GM18520 (cell line): ENCODE data around the gene WAS.
A peak's percentile ranks its signal among the peaks of the same experiment; 100 is the strongest.
"Not testable (repeated sequence)": the region's sequence is repeated elsewhere in the genome, so short reads cannot be mapped to it uniquely, and the experiment has no call there.

Experiments
- ATAC-seq: cut with Tn5 transposase; IDR thresholded peaks from one replicate; pipeline ENCODE4 v1.9.1; 2021; ENCODE audit not compliant: unreplicated experiment

WAS gene

DNA sequence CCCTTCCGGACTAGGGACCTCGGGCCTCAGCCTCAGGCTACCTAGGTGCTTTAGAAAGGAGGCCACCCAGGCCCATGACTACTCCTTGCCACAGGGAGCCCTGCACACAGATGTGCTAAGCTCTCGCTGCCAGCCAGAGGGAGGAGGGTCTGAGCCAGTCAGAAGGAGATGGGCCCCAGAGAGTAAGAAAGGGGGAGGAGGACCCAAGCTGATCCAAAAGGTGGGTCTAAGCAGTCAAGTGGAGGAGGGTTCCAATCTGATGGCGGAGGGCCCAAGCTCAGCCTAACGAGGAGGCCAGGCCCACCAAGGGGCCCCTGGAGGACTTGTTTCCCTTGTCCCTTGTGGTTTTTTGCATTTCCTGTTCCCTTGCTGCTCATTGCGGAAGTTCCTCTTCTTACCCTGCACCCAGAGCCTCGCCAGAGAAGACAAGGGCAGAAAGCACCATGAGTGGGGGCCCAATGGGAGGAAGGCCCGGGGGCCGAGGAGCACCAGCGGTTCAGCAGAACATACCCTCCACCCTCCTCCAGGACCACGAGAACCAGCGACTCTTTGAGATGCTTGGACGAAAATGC lies at the start of gene WAS:
TSS of gene WAS (plus strand) at position 389 of the 572 bp plus-strand sequence. CDS start at position 444, 55 bp downstream.
- no peak for ATAC-seq

DNA sequence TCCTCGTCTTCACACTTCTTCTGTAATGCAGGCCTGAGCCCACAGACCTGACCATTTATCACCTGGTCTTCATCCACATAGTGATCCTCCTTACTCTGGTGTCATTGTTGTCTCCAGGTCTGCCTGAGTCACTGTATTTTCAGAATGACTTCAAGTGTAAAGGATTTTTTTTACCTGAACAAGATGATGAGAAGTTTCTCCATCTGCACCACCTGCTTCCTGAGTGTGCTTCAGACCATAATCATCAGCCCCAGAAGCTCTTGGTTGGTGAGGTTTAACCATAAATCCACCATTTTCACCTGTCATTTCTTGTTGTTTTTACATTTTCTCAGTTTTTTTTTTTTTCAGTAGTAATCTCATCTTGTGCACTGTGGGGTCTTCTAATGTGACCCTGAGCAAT lies 47.3 kb upstream of the WAS start:
- ATAC-seq = no peak

DNA sequence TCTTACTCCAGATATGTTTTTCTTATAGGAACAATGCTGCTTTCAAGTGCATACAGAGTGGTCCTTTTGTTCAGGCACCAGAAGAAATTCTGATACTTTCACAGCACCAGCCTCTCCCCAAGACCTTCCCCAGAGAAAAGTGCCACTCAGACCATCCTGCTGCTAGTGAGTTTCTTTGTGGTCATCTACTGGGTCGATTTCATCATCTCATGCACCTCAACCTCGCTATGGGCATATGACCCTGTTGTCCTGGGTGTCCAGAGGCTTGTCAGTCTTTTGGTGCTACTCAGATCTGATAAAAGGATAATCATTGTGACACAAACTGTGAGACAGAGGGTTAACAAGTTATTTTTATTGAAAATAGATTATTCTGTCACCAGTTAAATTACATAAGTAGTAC lies 46.8 kb upstream of the WAS start:
- no peak for ATAC-seq

DNA sequence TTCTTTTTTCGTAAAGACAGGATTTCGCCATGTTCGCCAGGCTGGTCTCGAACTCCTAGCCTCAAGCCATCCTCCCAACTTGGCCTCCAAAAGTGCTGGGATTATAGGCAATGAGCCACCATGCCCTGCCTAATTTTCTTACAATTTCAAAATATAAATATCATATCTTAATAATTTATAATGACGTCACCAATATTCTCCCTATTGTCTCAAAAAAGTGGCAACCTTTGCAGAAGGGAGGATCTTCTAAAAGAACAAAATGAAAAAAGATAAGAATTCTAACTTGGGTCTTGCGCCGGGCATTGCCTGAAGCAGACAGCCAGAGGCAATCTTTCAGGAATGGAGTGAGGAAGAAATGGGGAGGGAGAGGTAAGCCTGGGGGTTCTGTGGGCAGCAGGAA lies 37.9 kb upstream of the WAS start:
- no peak for ATAC-seq

DNA sequence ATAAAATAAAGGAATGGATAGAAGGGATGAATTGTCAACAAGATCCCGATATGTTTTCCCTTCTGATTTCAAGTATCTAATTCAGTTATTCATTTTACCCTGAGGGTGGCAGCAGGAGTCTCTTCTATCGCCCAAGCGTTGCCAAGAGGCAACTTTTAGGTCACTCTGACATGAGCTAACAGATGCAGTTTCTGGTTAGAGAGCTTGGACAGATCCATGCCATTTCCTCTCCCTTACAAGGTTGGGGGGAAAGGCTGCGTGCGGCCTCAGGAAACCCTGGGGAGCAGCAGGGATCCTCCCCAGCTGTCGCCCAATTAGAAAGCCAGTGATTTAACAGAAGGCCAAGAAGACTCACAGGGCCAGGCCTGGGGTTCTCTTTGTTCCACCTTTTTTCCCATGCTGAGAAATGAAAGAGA lies 35.3 kb upstream of the WAS start:
- no peak for ATAC-seq

DNA sequence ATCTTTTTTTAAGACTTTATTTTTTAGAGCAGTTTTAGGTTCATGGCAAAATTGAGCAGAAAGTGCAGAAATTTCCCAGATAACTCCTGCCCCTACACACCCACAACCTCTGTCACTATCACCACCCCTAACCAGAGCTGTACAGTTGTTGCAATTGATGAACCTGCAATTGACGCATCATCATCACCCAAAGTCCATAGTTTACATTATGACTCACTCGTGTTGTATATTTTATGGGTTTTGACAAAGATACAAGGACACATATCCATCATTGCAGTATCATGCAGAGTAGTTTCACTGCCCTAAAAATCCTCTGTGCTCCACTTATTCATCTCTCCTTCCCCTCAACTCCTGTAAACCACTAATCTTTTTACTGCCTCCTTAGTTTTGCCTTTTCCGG lies 34.5 kb upstream of the WAS start:
- no peak for ATAC-seq

DNA sequence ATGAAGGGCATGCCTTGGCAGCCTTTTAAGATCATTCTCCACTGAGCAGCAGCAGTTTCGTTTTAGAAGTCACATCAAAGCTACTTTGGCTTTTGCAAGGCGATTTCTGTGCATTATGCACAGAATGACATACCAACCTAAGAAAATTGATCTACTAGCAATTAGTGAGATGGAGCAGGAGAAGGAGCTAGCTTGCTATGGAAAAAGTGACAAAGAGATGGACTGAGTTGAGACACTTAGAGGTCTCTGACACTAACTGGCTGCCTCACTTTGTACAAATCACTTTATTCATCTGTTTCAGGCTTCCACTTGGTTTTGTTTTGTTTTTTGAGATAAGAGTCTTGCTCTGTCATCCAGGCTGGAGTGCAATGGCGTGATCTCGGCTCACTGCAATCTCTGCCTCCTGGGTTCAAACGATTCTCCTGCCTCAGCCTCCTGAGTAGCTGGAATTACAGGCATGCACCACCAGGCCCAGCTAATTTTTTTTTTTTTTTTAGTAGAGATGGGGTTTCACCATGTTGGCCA lies 31.5 kb upstream of the WAS start:
- ATAC-seq = not testable (repeated sequence)

DNA sequence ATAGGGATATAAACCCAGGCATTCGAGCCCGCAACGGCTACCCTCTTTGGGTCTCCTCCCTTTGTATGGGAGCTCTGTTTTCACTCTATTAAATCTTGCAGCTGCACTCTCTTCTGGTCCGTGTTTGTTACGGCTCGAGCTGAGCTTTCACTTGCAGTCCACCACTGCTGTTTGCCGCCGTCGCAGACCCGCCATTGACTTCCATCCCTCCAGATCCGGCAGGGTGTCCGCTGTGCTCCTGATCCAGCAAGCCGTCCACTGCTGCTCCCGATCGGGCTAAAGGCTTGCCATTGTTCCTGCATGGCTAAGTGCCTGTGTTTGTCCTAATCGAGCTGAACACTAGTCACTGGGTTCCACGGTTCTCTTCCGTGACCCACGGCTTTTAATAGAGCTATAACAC lies 28.9 kb upstream of the WAS start:
- ATAC-seq = not testable (repeated sequence)

DNA sequence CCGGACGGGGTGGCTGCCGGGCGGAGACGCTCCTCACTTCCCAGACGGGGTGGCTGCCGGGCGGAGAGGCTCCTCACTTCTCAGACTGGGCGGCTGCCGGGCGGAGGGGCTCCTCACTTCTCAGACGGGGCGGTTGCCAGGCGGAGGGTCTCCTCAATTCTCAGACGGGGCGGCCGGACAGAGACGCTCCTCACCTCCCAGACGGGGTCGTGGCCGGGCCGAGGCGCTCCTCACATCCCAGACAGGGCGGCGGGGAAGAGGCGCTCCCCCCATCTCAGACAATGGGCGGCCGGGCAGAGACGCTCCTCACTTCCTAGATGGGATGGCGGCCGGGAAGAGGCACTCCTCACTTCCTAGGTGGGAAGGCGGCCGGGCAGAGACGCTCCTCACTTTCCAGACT lies 23.9 kb upstream of the WAS start:
- ATAC-seq = not testable (repeated sequence)

DNA sequence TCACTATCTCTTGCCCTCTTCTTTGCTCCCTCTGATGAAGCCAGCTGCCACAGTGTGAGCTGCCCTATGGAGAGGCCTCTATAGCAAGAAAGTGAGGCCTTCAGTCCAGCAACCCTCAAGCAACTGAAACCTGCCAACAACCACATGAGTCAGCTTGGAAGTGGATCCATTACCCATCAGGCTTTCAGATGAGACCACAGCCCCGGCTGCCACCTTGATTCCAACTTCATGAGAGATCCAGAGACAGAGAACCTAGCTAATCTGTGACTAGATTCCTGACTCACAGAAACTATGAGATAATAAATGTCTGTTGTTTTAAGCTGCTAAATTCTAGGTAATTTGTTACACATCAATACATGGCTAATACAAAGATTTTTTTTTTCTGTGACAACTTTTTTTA lies 20.4 kb upstream of the WAS start:
- ATAC-seq = no peak

DNA sequence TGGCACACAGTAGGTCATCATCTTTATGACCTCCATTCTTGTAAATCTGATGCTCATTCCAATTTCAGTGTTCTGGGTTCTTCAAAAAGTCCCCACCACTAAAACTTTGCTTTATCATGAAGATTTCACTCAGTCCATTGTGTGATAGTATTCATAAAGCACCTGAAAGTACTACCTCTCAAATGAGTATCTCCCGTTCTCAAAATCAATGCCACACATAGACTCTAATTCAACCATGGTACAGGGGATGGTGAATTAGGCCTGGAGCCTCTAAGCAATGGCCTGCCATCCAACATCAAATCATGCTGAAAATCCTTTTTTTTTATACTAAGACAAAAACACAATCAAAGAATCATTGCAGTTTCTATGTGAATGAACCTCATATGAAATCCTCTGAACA lies 19.4 kb upstream of the WAS start:
- ATAC-seq = no peak

DNA sequence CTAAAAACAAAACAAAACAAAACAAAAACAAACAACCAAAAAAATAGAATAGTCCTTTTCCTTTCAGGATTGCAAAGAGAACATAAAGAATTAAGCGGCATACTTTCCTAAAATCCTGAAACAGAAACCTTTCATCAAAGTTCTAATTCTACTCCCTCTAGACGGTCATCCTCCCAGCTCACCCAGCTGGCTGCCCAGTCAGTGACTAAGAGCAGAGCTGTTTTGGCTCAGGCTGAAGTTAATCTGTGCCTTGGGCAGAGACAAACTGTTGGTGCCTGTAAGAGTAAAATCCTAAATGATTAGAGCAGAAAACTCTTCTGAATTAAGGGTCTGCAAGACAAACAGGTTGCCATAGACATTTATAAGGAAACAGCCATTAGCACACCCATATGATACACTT lies 17.6 kb upstream of the WAS start:
- no peak for ATAC-seq

DNA sequence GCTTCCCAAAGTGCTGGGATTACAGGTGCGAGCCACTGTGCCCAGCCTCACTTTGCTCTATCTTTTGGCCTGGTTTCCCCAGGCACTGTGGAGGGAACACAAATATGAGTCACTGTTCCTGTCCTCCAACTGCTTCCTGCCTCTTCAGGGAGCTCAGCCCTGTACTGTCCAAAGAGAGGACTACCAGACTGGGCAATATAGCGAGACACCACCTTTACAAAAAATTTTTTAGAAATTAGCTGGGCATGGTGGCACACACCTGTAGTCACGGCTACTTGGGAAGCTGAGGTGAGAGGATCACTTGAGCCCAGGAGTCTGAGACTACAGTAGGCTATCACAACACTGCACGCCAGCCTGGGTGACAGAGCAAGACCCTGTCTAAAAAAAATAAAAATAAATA lies 16.9 kb upstream of the WAS start:
- no peak for ATAC-seq

DNA sequence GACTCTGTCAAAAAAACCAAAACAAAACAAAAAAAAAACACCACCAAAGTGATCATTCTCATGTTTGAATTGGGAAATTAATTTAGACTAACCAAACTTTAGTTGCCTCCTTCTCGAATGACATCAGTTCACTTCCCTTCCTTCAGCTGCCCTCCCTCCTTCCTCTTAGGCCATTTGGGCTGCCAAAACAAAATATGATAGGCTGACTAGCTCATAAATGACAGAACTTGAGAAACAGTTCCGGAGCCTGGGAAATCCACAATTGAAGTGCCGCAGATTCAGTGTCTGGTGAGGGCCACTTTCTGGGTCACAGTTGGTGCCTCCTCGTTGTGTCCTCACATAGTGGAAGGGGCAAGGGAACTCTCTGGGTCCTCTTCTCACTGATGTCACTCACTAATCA lies 16.1 kb upstream of the WAS start:
- ATAC-seq = no peak

DNA sequence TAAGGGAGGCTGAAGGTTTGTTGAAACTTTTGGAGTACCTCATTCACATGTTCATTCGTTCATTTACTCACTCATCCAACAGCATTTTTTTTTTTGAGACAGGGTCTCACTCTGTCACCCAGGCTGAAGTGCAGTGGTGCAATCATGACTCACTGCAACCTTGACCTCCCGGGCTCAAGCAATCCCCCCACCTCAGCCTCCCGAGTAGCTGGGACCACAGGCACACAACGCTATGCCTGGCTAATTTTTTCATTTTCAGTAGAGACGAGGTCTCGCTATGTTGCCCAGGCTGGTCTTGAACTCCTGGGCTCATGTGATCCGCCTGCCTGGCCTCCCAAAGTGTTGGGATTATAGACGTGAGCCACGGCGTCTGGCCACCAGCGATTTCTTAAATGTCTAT lies 15.4 kb upstream of the WAS start:
- not testable (repeated sequence) for ATAC-seq

DNA sequence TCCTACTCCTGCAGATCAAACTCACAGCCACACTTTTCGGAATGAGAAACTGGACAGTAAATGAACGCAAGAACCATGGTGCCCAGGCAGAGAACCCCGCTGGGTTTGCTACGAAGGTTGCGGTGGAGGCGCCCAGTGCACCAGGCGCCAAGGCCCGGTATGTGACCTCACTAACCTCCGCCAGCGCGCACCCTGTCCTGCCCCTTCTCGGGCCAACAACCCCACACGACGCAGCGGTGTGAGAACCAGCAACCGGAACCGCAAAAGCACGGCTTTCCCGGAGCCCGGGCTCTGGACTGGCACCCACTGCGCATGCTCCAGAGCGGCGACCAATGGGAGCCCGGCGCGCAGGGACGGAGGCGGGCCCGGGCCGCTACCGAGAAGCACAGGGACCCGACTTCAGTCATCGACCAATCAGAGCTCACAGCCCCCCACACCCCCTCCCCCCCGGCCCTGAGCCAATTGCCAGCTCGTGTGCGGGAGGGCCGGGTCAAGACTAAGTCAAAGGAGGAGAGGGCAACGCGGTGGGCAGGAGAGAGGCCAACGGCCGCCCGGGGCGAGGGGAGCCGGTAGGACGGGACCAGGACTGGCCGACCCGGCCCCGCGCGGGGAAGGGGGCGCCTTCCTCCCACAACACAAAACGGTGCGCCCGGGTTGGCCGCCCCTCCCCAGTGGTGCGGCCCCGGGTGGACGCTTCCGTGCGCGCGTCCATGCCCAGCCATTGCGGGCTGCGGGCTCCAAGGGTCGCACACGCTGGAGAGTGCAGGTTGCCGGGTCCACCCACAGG lies 7.3 kb upstream of the WAS start:
- ATAC-seq = peak; percentile 77

DNA sequence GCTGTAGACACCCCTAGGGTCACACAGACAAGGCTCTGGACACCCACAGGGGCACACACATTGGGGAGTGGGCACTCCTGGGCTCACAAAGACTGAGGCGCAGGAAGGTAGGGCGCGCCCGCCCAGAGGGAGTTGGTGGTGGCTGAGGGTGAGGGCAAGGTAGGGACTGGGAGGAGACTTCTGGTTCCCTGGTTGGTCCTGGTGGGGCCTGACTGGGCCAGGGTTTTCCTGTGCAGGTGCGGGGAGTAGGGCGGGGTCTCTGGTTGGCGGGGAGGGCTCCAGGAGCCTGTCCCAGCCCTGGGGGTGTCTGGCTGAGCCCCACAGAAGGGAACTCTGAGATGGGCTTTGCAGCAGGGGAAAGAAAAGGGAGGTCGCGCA lies 6.7 kb upstream of the WAS start:
- no peak for ATAC-seq

DNA sequence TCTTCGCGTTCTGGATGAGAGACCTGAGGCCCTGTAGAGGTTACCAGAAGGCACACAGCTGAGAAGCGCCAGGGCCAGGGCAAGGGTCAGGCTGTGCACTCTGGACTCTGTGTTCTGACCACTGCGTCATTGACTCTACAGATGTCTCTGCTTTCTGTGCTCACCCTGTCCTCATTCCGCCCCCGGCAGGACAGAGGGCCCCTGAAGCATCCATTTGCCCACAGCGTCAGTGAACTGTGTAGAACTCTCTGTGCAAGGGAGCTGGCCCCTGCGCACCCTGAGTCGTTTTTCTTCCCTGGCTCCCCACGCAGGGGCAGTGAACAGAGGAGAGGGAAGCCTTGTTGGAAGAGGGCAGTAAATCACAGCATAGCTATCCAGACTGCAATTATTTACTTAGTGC lies 6.1 kb upstream of the WAS start:
- no peak for ATAC-seq

DNA sequence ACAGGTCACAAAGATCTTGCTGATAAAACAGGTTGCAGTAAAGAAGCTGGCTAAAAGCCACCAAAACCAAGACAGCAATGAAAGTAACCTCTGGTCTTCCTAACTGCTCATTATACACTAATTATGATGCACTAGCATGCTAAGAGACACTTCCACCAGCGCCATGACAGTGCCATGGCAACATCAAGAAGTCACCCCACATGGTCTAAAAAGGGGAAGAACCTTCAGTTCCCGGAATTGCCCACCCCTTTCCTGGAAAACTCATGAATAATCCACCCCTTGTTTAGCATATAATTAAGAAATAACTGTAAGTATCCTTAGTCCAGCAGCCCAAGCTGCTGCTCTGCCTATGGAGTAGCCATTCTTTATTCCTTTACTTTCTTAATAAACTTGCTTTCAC lies 3.1 kb upstream of the WAS start:
- not testable (repeated sequence) for ATAC-seq

DNA sequence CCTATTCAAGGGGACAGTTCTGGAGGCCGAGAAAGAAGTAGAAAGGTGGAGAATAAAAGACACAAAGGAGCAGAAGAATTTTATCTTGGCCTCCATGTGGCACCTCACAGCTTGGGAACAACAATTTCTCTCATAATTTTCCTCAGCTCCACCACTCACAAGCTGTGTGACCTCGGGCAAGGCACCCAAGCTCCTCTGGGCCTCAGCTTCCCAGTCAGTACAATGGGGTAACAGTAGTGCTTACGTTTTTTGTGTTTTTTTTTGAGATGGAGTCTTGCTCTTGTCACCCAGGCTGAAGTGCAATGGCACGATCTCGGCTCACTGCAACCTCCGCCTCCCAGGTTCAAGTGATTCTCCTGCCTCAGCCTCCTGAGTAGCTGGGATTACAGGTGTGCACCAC lies 2.7 kb upstream of the WAS start:
- not testable (repeated sequence) for ATAC-seq

DNA sequence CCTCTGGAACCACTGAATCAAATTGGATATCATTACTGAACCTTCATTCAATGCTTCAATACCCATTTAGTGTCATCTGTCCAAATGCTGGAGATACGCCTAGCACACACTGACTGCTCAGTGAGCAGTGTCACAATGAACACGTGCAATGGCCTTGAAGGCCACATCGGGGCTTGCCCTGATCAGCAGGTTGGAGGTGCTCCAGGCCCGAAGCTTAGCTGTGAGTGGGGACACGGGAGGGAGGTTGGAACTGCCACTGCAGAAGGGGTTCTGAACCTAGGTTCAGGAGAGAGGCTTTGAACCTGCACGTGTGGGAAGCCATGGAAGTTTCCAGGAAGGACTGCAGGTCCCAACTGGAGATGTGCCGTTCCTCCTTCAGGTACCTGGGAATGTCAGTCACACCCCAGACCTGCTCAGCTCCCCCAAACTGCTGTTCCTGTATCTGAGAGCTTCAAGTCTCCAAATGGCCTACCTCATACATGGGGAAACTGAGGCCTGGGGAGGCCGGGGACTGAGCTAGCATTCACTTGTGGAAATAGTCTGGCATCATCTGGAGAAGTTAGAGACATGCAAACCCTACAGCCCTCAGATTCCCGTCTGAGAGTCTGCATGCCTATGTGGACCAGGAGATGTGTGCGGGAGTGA lies 1.9 kb upstream of the WAS start:
- ATAC-seq = no peak

DNA sequence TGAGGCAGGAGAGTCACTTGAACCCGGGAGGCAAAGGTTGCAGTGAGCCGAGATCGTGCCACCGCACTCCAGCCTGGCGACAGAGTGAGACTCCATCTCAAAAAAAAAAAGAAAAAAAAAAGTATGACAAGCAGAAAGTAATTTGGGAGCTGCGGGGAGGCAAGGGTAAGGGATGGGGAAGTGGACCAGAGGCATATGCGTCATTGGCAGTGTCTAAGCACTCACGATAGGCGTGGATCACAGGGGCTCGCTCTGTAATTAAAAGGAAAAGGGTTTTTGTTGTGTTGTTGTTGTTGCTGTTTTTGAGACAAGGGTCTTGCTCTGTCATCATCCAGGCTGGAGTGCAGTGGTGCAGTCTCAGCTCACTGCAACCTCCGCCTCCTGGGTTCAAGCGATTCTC lies 804 bp upstream of the WAS start:
- not testable (repeated sequence) for ATAC-seq
